Measurements from ENCODE around the gene ASGR2.
"Not testable (repeated sequence)": the region's sequence is repeated elsewhere in the genome, so short reads cannot be mapped to it uniquely, and the experiment has no call there.

The ASGR2 gene

GRCh38 chr17:7114241-7114874 lies at the start of gene ASGR2:
TSS of gene ASGR2 (minus strand) at chr17:7114822. CDS start at chr17:7114240, 582 bp downstream.
- Histone ChIP-seq H3K9ac (ENCODE audit: low read depth, low read length) (no peak within 1 kb of the TSS), H3K27me3 (ENCODE audit: control insufficient read depth, insufficient read depth, low read length) (no peaks in the 10 kb centered on the region), H3K27ac (ENCODE audit: low read depth, low read length) (peak within 1 kb of the TSS; percentile 47), H3K9me3 (ENCODE audit: control insufficient read depth, insufficient read depth, low read length) (no peaks in the 10 kb centered on the region), H3K36me3 (ENCODE audit: control insufficient read depth, insufficient read depth, low read length) (no peaks in the 10 kb centered on the region), H3K4me3 (ENCODE audit: low read depth, low read length) (no peak within 1 kb of the TSS), H3K4me1 (ENCODE audit: control insufficient read depth, insufficient read depth, low read length) (no peaks in the 10 kb centered on the region)

DNA sequence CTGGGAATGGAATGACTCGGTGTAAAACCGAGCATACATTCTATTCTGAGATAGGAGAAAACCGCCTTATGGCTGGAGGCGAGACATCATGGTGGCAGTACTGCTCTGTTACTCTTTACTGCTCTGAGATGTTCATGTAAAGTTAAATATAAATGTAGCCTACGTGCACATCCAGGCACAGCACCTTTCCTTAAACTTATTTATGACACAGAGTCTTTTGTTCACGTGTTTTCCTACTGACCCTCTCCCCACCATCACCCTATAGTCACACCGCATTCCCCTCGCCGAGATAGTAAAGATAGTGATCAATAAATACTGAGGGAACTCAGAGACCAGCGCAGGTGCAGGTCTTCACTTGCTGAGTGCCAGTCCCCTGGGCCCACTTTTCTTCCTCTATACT lies 44.9 kb upstream of the ASGR2 start:
- H3K4me3 ChIP-seq (ENCODE audit: low read depth, low read length); H3K27me3 ChIP-seq (ENCODE audit: control insufficient read depth, insufficient read depth, low read length); H3K9me3 ChIP-seq (ENCODE audit: control insufficient read depth, insufficient read depth, low read length); H3K36me3 ChIP-seq (ENCODE audit: control insufficient read depth, insufficient read depth, low read length); H3K9ac ChIP-seq (ENCODE audit: low read depth, low read length); H3K4me1 ChIP-seq (ENCODE audit: control insufficient read depth, insufficient read depth, low read length); H3K27ac ChIP-seq (ENCODE audit: low read depth, low read length): not testable (repeated sequence)

- not testable (repeated sequence) for H3K9me3 ChIP-seq (ENCODE audit: control insufficient read depth, insufficient read depth, low read length); H3K4me3 ChIP-seq (ENCODE audit: low read depth, low read length); H3K9ac ChIP-seq (ENCODE audit: low read depth, low read length); H3K4me1 ChIP-seq (ENCODE audit: control insufficient read depth, insufficient read depth, low read length); H3K27me3 ChIP-seq (ENCODE audit: control insufficient read depth, insufficient read depth, low read length); H3K27ac ChIP-seq (ENCODE audit: low read depth, low read length); H3K36me3 ChIP-seq (ENCODE audit: control insufficient read depth, insufficient read depth, low read length)
Measured at GRCh38 chr17:7158424-7158823, 43.8 kb upstream of the ASGR2 start.

- H3K9me3 ChIP-seq (ENCODE audit: control insufficient read depth, insufficient read depth, low read length), result no peaks in the 10 kb centered on the region
- no peak overlapping the region for H3K27ac ChIP-seq (ENCODE audit: low read depth, low read length)
- H3K27me3 ChIP-seq (ENCODE audit: control insufficient read depth, insufficient read depth, low read length), result no peaks in the 10 kb centered on the region
- H3K4me3 ChIP-seq (ENCODE audit: low read depth, low read length), result no peak overlapping the region
- H3K36me3 ChIP-seq (ENCODE audit: control insufficient read depth, insufficient read depth, low read length), result no peaks in the 10 kb centered on the region
- no peak overlapping the region for H3K9ac ChIP-seq (ENCODE audit: low read depth, low read length)
- no peaks in the 10 kb centered on the region for H3K4me1 ChIP-seq (ENCODE audit: control insufficient read depth, insufficient read depth, low read length)
Measured at GRCh38 chr17:7156342-7156940, 41.8 kb upstream of the ASGR2 start.

- no peak overlapping the region for H3K4me3 ChIP-seq (ENCODE audit: low read depth, low read length)
- no peaks in the 10 kb centered on the region for H3K9me3 ChIP-seq (ENCODE audit: control insufficient read depth, insufficient read depth, low read length)
- peaks cover 8% of the 10 kb centered on the region; the same call in 1 of the 2 replicates for H3K4me1 ChIP-seq (ENCODE audit: control insufficient read depth, insufficient read depth, low read length)
- H3K9ac ChIP-seq (ENCODE audit: low read depth, low read length), result no peak overlapping the region
- no peak overlapping the region for H3K27ac ChIP-seq (ENCODE audit: low read depth, low read length)
- H3K36me3 ChIP-seq (ENCODE audit: control insufficient read depth, insufficient read depth, low read length), result no peaks in the 10 kb centered on the region
- H3K27me3 ChIP-seq (ENCODE audit: control insufficient read depth, insufficient read depth, low read length), result no peaks in the 10 kb centered on the region
Measured at GRCh38 chr17:7147772-7148171, 33.1 kb upstream of the ASGR2 start.

GRCh38 chr17:7146115-7146514 lies 31.5 kb upstream of the ASGR2 start:
- no peak overlapping the region for H3K9ac ChIP-seq (ENCODE audit: low read depth, low read length)
- H3K4me3 ChIP-seq (ENCODE audit: low read depth, low read length), result no peak overlapping the region
- H3K9me3 ChIP-seq (ENCODE audit: control insufficient read depth, insufficient read depth, low read length), result no peaks in the 10 kb centered on the region
- peaks cover 8% of the 10 kb centered on the region; the same call in 1 of the 2 replicates for H3K4me1 ChIP-seq (ENCODE audit: control insufficient read depth, insufficient read depth, low read length)
- no peaks in the 10 kb centered on the region for H3K27me3 ChIP-seq (ENCODE audit: control insufficient read depth, insufficient read depth, low read length)
- no peak overlapping the region for H3K27ac ChIP-seq (ENCODE audit: low read depth, low read length)
- no peaks in the 10 kb centered on the region for H3K36me3 ChIP-seq (ENCODE audit: control insufficient read depth, insufficient read depth, low read length)

DNA sequence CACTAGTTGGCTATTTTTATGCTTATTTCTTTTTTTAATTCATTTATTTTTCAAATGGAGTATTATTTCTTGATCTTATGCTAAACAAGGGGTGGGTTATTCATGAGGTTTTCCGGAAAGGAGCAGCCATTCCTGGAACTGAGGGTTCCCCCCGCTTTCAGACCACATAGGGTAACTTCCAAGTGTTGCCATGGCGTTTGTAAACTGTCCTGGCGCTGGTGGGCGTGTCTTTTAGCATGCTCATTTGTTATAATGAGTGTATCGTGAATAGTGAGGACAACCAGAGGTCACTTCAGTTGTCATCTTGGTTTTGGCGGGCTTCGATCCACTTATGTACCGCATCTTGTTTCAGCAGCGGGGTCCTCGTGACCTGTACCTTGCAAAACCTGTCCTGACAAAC lies 29.6 kb upstream of the ASGR2 start:
- Histone ChIP-seq H3K36me3 (ENCODE audit: control insufficient read depth, insufficient read depth, low read length) (no peaks in the 10 kb centered on the region), H3K27ac (ENCODE audit: low read depth, low read length) (no peak overlapping the region), H3K27me3 (ENCODE audit: control insufficient read depth, insufficient read depth, low read length) (no peaks in the 10 kb centered on the region), H3K9me3 (ENCODE audit: control insufficient read depth, insufficient read depth, low read length) (no peaks in the 10 kb centered on the region), H3K4me1 (ENCODE audit: control insufficient read depth, insufficient read depth, low read length) (peaks cover 18% of the 10 kb centered on the region), H3K9ac (ENCODE audit: low read depth, low read length) (no peak overlapping the region), H3K4me3 (ENCODE audit: low read depth, low read length) (no peak overlapping the region)

- Histone ChIP-seq H3K4me1 (ENCODE audit: control insufficient read depth, insufficient read depth, low read length) (peaks cover 18% of the 10 kb centered on the region), H3K4me3 (ENCODE audit: low read depth, low read length) (no peak overlapping the region), H3K36me3 (ENCODE audit: control insufficient read depth, insufficient read depth, low read length) (no peaks in the 10 kb centered on the region), H3K9me3 (ENCODE audit: control insufficient read depth, insufficient read depth, low read length) (no peaks in the 10 kb centered on the region), H3K27me3 (ENCODE audit: control insufficient read depth, insufficient read depth, low read length) (no peaks in the 10 kb centered on the region), H3K9ac (ENCODE audit: low read depth, low read length) (no peak overlapping the region), H3K27ac (ENCODE audit: low read depth, low read length) (no peak overlapping the region)
Measured at GRCh38 chr17:7141824-7142223, 27.2 kb upstream of the ASGR2 start.

DNA sequence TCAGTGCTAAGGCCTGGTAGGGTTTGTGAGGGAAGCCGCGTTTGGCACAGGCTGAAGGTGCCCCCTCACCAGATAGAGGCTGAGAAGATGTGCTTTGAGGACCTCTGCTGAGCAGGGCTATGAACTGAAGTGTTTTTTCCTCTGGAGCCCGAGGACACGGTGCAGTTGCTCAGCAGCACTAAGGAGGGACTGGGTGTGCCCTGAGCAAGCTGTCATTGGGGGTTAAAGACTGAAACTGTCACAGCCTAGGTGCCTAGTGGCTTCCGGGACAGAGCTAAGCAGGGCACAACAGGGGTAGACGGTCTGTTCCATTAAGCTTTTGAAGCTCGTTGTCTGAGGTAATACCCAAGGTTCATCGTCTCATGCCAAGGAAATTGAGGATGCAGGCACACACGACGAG lies 24.8 kb upstream of the ASGR2 start:
- Histone ChIP-seq H3K4me3 (ENCODE audit: low read depth, low read length) (no peak overlapping the region), H3K9ac (ENCODE audit: low read depth, low read length) (no peak overlapping the region), H3K4me1 (ENCODE audit: control insufficient read depth, insufficient read depth, low read length) (peaks cover 10% of the 10 kb centered on the region), H3K9me3 (ENCODE audit: control insufficient read depth, insufficient read depth, low read length) (no peaks in the 10 kb centered on the region), H3K27me3 (ENCODE audit: control insufficient read depth, insufficient read depth, low read length) (peaks cover 5% of the 10 kb centered on the region), H3K36me3 (ENCODE audit: control insufficient read depth, insufficient read depth, low read length) (no peaks in the 10 kb centered on the region), H3K27ac (ENCODE audit: low read depth, low read length) (no peak overlapping the region)

GRCh38 chr17:7138800-7139381 lies 24.3 kb upstream of the ASGR2 start:
- H3K36me3 ChIP-seq (ENCODE audit: control insufficient read depth, insufficient read depth, low read length), result no peaks in the 10 kb centered on the region
- peaks cover 10% of the 10 kb centered on the region for H3K27me3 ChIP-seq (ENCODE audit: control insufficient read depth, insufficient read depth, low read length)
- H3K4me1 ChIP-seq (ENCODE audit: control insufficient read depth, insufficient read depth, low read length), result peaks cover 12% of the 10 kb centered on the region
- H3K9ac ChIP-seq (ENCODE audit: low read depth, low read length), result no peak overlapping the region
- no peak overlapping the region for H3K27ac ChIP-seq (ENCODE audit: low read depth, low read length)
- H3K9me3 ChIP-seq (ENCODE audit: control insufficient read depth, insufficient read depth, low read length), result no peaks in the 10 kb centered on the region
- no peak overlapping the region for H3K4me3 ChIP-seq (ENCODE audit: low read depth, low read length)

- H3K9ac ChIP-seq (ENCODE audit: low read depth, low read length), result no peak overlapping the region; the same call in 1 of the 2 replicates
- H3K36me3 ChIP-seq (ENCODE audit: control insufficient read depth, insufficient read depth, low read length), result no peaks in the 10 kb centered on the region
- H3K4me3 ChIP-seq (ENCODE audit: low read depth, low read length), result no peak overlapping the region
- peaks cover 16% of the 10 kb centered on the region for H3K27me3 ChIP-seq (ENCODE audit: control insufficient read depth, insufficient read depth, low read length)
- no peak overlapping the region for H3K27ac ChIP-seq (ENCODE audit: low read depth, low read length)
- no peaks in the 10 kb centered on the region for H3K9me3 ChIP-seq (ENCODE audit: control insufficient read depth, insufficient read depth, low read length)
- peaks cover 21% of the 10 kb centered on the region for H3K4me1 ChIP-seq (ENCODE audit: control insufficient read depth, insufficient read depth, low read length)
Measured at GRCh38 chr17:7137171-7137943, 22.7 kb upstream of the ASGR2 start.

Measured in HUES48 (cell line).